Suprapubic skin (tissue), 4 donors: Measurements from ENCODE around the gene TGFBI.

Experiments
- EP300 ChIP-seq: sonication (generic); formaldehyde crosslinking; IDR thresholded peaks from one replicate; pipeline ENCODE4 v1.6.1; 2017; ENCODE audit warnings: antibody characterized with exemption
- POLR2A ChIP-seq, 2 donors: fragments of 450-650 bp; IDR thresholded peaks; one replicate each; pipeline ENCODE4 v1.6.1; 2017; ENCODE audit warnings: antibody characterized with exemption in 2 of 2, mild to moderate bottlenecking in 2 of 2, moderate library complexity in 2 of 2
- POLR2AphosphoS5 ChIP-seq, 3 donors: sonication (generic); formaldehyde crosslinking; IDR thresholded peaks; one replicate each; pipeline ENCODE4 v1.6.1; 2017; ENCODE audit warnings: antibody characterized with exemption in 3 of 3
- TF ChIP-seq, protein P1 (sequence below), 2 donors: fragments of 200-600 bp in 1 of 2; fragments of 450-650 bp in 1 of 2; sonication (generic) in 1 of 2; IDR thresholded peaks; one replicate each; pipeline ENCODE4 v1.5.1; 2016 to 2019; ENCODE audit warnings: antibody characterized with exemption in 2 of 2, mild to moderate bottlenecking in 1 of 2, moderate library complexity in 1 of 2

DNA sequence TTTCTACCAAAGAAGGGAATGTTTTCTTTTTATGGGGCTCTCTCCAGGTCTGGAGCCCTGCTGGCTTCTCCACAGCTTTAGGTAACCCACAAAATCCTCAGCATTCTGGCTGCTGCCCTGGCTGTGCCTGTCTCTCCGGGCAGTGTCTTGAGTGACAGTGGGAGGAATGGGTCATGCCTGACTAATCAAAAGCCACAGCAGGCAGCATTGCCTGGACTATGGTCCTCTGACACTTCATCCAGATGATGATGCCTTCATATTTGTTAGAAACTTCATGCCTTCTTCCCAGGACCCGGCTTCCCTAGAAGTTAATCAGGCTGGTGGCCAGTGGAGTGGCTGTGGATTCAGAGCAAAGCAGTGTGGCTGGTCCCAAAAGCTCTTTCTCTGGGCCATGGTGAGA is 32.2 kb upstream of the TGFBI start:
- no peak for TF ChIP-seq POLR2AphosphoS5 (IDR thresholded peaks at IDR 0.05)
- TF ChIP-seq, protein P1, sequence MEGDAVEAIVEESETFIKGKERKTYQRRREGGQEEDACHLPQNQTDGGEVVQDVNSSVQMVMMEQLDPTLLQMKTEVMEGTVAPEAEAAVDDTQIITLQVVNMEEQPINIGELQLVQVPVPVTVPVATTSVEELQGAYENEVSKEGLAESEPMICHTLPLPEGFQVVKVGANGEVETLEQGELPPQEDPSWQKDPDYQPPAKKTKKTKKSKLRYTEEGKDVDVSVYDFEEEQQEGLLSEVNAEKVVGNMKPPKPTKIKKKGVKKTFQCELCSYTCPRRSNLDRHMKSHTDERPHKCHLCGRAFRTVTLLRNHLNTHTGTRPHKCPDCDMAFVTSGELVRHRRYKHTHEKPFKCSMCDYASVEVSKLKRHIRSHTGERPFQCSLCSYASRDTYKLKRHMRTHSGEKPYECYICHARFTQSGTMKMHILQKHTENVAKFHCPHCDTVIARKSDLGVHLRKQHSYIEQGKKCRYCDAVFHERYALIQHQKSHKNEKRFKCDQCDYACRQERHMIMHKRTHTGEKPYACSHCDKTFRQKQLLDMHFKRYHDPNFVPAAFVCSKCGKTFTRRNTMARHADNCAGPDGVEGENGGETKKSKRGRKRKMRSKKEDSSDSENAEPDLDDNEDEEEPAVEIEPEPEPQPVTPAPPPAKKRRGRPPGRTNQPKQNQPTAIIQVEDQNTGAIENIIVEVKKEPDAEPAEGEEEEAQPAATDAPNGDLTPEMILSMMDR (IDR thresholded peaks at IDR 0.05): no peak
- no peak for TF ChIP-seq POLR2A (IDR thresholded peaks at IDR 0.05)
- no peak for TF ChIP-seq EP300
